CD4-positive, alpha-beta T cell treated with Interferon gamma for 1 hour (primary cell): Measurements from ENCODE around the gene H1-8.

Experiments
- DNase-seq: peaks from one replicate; pipeline ENCODE4 v3.0.0-alpha.2; 2020

H1-8 gene

GRCh38 chr3:129575997-129576384, 33.0 kb downstream of the H1-8 start:
- no peak for DNase-seq

- peak; percentile 84 for DNase-seq
Measured at GRCh38 chr3:129576514-129577352, 33.8 kb downstream of the H1-8 start.

GRCh38 chr3:129577366-129577765, 34.4 kb downstream of the H1-8 start:
- DNase-seq: no peak

GRCh38 chr3:129577925-129578786, 35.2 kb downstream of the H1-8 start:
- peak; percentile 60 for DNase-seq

- no peak for DNase-seq
Measured at GRCh38 chr3:129579991-129580390, 37.0 kb downstream of the H1-8 start.

GRCh38 chr3:129581623-129582022, 38.6 kb downstream of the H1-8 start:
- no peak for DNase-seq

- no peak for DNase-seq
Measured at GRCh38 chr3:129582799-129583198, 39.8 kb downstream of the H1-8 start.

- no peak for DNase-seq
Measured at GRCh38 chr3:129583289-129583688, 40.3 kb downstream of the H1-8 start.

GRCh38 chr3:129584631-129585030, 41.7 kb downstream of the H1-8 start:
- DNase-seq: no peak

GRCh38 chr3:129585949-129586657, 43.1 kb downstream of the H1-8 start:
- no peak for DNase-seq

- no peak for DNase-seq
Measured at GRCh38 chr3:129586746-129587430, 43.9 kb downstream of the H1-8 start.

GRCh38 chr3:129587566-129588210, 44.7 kb downstream of the H1-8 start:
- no peak for DNase-seq

- no peak for DNase-seq
Measured at GRCh38 chr3:129590215-129590614, 47.2 kb downstream of the H1-8 start.

- DNase-seq: no peak
Measured at GRCh38 chr3:129591932-129592331, 49.0 kb downstream of the H1-8 start.

- peak; percentile 10 for DNase-seq
Measured at GRCh38 chr3:129592381-129593131, 49.6 kb downstream of the H1-8 start.

- no peak for DNase-seq
Measured at GRCh38 chr3:129593230-129593594, 50.2 kb downstream of the H1-8 start.

- peak; percentile 47 for DNase-seq
Measured at GRCh38 chr3:129593595-129594339, 50.8 kb downstream of the H1-8 start.

- DNase-seq: no peak
Measured at GRCh38 chr3:129594409-129594808, 51.4 kb downstream of the H1-8 start.

GRCh38 chr3:129594907-129595390, 52.0 kb downstream of the H1-8 start:
- DNase-seq: no peak

- no peak for DNase-seq
Measured at GRCh38 chr3:129595544-129596193, 52.7 kb downstream of the H1-8 start.
